GM21528 (cell line): ENCODE measurements around the gene MMP14.
"Not testable (repeated sequence)": the region's sequence is repeated elsewhere in the genome, so short reads cannot be mapped to it uniquely, and the experiment has no call there.

Experiments
- ATAC-seq: cut with Tn5 transposase; IDR thresholded peaks from one replicate; pipeline ENCODE4 v1.9.1; 2021; ENCODE audit warnings: mild to moderate bottlenecking, moderate library complexity; ENCODE audit not compliant: unreplicated experiment, low FRiP score

Gene MMP14

GRCh38 chr14:22839159-22839779, 2.9 kb downstream of the MMP14 start:
- ATAC-seq, result no peak

GRCh38 chr14:22841311-22841710, 4.9 kb downstream of the MMP14 start:
- ATAC-seq, result no peak

GRCh38 chr14:22841769-22842168, 5.4 kb downstream of the MMP14 start:
- no peak for ATAC-seq

- ATAC-seq, result no peak
Observed at GRCh38 chr14:22842211-22843122, 6.1 kb downstream of the MMP14 start.

GRCh38 chr14:22843123-22843925, 6.9 kb downstream of the MMP14 start:
- ATAC-seq, result no peak

GRCh38 chr14:22844221-22845102, 8.1 kb downstream of the MMP14 start:
- no peak for ATAC-seq

GRCh38 chr14:22845103-22845394, 8.7 kb downstream of the MMP14 start:
- ATAC-seq, result no peak

- no peak for ATAC-seq
Observed at GRCh38 chr14:22845821-22846625, 9.6 kb downstream of the MMP14 start.

GRCh38 chr14:22846811-22847307, 10.5 kb downstream of the MMP14 start:
- no peak for ATAC-seq

- no peak for ATAC-seq
Observed at GRCh38 chr14:22847661-22848341, 11.4 kb downstream of the MMP14 start.

GRCh38 chr14:22848351-22849164, 12.2 kb downstream of the MMP14 start:
- no peak for ATAC-seq

- ATAC-seq, result no peak
Observed at GRCh38 chr14:22849212-22849819, 12.9 kb downstream of the MMP14 start.

GRCh38 chr14:22850944-22851764, 14.8 kb downstream of the MMP14 start:
- ATAC-seq, result no peak

- not testable (repeated sequence) for ATAC-seq
Observed at GRCh38 chr14:22852178-22852577, 15.8 kb downstream of the MMP14 start.

GRCh38 chr14:22852599-22852939, 16.2 kb downstream of the MMP14 start:
- ATAC-seq, result no peak

GRCh38 chr14:22852940-22853767, 16.8 kb downstream of the MMP14 start:
- peak; percentile 64 for ATAC-seq
